ENCODE results near the gene SYT7. TPM values are rescaled to one million over a fixed set of nuclear protein-coding genes. Genes with fewer than 3 reads are reported as not detected.

SYT7 gene
- total RNA-seq, 2 experiments from 2014 or later: 0.15 TPM; not detected in 1

DNA sequence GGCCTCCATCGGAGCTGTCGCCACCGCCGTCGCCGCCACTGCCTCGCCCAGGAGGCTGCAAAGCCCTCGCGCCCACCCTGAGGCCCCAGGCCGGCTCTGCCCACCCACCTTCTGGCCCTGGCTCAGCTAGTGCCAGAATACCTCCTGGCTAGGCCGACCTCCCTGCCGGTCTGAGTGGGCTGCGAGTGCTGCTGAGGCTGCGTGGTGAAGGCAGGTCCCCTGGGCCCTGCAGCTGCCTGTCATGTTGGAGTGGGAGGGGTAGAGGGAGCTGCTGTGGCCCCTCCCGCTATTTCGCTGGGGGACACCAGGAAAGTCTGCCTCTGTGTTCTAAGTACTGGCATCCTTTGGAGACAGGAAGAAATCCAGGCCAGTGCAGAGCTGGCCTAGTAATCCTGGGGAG, 38.2 kb downstream of the SYT7 start:
- CTCF ChIA-PET: no interaction called here

DNA sequence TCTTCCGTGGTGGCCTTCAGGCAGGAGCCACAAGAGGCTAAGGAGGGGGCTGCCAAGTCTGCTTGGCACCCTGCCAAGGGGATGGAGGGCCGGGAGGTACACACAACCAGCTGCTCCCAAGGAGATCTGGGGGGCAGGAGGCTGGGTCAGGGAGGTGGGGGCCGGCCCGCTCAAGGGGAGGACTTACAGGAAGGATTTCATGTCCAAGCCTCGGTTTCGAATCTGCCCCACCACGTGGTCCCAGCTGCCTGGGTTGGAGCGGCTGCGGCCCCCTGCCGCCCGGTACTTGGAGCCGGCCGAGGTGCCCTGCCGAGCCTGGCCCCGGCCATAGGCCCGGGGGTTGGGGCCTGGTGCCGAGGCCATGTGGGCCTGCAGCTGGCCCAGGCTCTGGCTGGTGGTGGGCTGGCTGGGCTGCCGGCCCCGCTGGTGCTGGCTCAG, 38.8 kb downstream of the SYT7 start:
- CTCF ChIA-PET: interaction anchor here (0.9 to 1.2 kb wide), 2 partner anchors 25 to 95 kb away, joined by 3 read pairs; no protein-coding TSS in a partner anchor
- POLR2A ChIA-PET: no interaction called here

More for the DNA sequence above, 38.2 kb downstream of the SYT7 start:
- POLR2A ChIA-PET: no interaction called here

DNA sequence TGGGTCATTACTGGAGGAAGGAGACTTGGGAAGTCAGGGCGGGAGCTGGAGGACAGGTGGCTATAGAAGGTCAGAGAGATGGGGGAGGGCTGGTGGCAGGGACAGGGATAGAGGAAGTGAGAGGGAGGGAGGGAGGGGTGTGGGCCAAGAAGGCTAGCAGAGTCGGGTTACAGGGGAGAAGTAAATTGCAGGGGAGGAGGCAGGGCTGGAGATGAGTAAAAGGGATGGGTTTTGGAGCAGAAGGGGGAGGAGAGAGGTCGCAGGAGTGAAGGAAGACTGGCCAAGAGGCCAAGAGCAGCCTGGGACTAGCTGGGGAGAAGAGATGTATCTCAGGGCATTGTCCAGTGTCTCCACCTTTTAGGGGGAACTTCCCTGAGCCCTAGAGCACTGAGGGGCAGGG, 39.3 kb downstream of the SYT7 start:
- CTCF ChIA-PET: interaction anchor here (0.9 to 1.2 kb wide), 2 partner anchors 24 to 95 kb away, joined by 3 read pairs; no protein-coding TSS in a partner anchor
- POLR2A ChIA-PET: no interaction called here

DNA sequence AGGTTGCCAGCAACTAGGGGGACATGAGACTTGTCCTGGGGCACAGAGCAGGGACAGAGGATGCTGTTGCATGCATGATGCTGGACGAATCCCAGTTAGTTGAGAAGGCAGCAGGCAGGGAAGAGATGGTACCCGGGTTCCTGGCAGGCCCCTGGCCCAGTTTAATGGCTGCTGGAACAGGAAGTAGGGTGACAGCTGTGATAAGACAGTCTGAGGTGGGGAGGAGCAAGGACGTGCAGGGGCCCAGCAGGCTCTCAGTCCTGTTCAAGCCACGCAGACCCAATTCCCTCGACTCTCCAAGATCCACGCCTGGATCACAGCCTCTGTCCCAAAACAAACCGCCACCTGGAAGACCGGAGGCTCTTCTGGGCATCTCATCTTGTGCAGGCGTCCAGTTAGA, 40.3 kb downstream of the SYT7 start:
- CTCF ChIA-PET: interaction anchor here (0.6 kb wide), 1 partner anchor 164 kb away, joined by 3 read pairs; no protein-coding TSS in a partner anchor

DNA sequence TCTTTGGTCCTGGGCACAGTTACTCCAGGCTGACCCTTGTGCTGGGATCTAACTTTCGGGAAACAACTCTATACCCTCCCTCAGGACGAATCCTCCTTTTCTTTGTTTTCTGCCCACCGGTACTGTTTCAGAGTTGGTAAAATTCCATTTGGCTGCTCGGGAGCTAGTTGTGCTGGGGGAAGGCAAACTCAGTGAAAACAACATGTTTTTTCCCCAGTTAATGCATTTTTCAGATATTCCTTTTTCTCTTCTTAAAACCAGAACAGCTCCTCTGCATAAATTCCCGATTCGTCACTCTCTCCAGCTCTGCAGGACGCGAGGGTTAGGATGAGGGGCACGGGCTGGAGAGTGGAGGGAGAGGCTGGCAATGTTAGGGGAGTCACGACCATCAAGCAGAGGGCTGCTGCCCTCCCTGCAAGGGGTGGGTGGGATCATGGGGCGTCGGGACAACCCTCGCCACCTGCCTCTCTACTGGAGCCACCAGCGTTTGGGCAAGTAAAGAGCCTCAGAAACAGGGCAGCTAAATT, 41.0 kb downstream of the SYT7 start:
- ChIA-PET POLR2A (no interaction called here), CTCF (interaction anchor here (0.6 kb wide), 1 partner anchor 164 kb away, joined by 3 read pairs; no protein-coding TSS in a partner anchor)

More for the DNA sequence above, 40.3 kb downstream of the SYT7 start:
- POLR2A ChIA-PET: no interaction called here

DNA sequence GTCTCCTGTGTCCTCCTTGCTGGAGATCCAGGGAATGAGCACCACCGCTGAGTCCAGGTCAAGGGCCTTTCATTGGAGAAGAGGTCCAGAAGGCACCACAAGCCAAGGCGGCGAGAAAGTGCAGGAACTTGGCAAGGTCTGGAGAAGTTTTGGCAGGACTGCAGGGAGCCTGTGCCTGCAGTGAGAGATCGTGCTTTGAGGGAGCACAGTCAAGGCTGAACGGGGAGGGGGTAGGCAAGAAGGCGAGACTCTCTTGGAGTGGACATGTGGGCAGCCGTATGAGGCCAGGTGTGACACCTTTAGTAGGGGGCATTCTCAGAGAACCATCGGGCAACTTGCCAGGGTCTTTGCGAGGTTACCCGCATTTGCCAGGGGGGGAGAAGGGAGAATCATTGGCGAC, 41.9 kb downstream of the SYT7 start:
- ChIA-PET POLR2A (no interaction called here), CTCF (no interaction called here)

DNA sequence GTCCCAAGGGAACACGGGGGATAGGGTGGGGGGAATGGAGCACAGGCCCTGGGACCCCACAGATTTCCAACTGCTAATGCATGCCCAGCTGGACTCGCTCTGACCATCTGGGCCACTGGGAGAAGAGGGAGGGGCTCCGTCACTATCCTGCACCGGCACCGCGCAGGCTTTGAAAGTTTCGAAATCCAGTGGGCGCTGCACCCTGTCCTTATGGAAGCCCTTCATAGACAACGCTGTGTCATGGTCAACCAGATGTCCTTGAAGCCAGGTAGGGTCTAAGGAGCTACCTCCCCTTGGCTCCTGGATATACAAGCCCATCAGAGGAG, 42.3 kb downstream of the SYT7 start:
- ChIA-PET CTCF (no interaction called here), POLR2A (no interaction called here)

DNA sequence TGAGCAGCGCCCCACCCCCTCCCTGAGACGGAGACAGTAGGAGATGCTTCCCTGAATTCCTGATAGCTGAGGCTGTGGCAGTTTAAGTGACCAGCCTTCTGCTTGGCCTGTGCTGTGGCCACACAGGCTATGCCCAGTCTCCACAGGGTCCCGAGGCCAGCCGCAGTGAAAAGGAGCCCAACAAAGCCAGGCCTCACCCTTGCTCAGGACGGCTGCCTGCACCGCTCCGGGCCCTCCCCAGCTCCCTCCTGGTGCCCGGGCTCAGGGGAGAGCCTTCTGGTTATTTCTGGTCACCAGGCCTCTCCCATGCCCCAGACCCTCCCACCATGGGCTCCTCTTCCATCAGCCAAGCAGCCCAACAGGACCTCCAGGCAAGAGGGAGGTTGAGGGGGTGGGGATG, 43.5 kb downstream of the SYT7 start:
- ChIA-PET CTCF (no interaction called here), POLR2A (no interaction called here)

DNA sequence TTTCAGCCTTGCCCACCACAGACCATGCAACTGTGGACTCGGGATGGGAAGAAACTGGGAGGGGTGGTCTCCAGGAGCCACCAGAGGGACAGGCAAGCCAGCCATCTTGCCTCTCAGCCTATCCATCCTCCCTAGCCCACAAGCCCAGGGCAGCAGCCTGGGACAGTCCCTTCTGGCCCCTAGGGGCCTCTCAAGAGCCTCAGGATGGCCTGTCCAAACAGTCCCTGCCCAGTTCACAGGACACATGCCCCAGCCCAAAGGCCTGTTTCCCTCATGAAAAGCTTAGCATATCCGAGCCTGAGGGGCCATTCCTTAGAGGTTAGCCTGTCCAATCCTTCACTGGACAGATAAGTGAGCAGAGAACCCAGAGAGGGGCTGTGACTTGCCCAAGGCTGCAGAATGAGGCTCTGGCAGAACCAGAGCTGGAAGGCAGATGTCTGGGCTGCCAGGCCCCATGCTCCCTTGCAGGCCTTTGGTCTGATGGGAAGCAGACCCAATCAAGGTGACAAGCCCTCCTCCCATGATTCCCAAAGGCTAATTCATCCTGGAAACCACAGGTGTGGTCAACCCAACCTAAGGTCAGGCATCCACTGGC, 44.1 kb downstream of the SYT7 start:
- CTCF ChIA-PET: no interaction called here
- POLR2A ChIA-PET: no interaction called here

DNA sequence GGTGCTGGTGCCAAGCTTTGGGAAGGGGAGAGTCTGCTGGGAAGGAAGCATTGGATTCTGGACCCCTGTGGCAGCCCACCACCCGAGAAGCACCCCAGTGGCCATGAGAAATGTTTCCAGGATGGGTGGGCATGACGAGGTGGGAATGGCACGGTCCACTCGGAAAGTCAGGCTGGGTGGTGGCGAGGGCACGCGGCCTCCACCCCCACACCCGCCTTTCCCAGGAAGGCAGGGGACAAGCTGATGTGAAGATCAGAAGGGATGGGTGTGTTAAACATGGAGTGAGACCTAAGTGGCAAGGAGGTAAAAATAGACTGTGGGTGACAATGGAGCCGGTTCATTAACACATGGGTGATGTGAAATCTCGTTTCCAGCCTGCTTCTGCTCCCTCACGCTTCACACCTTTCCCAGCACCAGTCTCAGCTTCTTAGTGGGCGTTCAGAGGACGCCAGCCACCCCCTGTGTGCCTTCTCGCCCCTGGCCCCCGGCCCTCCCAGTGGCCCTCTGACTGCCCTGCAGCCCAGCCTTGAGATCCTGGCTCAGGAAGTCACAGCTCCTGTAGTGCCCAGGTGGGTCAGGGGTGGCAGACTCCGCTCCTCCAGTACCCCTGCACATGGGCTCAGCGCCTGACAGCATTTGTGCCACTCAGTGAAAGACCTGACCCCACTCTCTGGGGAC, 44.7 kb downstream of the SYT7 start:
- CTCF ChIA-PET: interaction anchor here (1.3 kb wide), 1 partner anchor 19 kb away, joined by 5 read pairs; no protein-coding TSS in a partner anchor
- POLR2A ChIA-PET: no interaction called here

DNA sequence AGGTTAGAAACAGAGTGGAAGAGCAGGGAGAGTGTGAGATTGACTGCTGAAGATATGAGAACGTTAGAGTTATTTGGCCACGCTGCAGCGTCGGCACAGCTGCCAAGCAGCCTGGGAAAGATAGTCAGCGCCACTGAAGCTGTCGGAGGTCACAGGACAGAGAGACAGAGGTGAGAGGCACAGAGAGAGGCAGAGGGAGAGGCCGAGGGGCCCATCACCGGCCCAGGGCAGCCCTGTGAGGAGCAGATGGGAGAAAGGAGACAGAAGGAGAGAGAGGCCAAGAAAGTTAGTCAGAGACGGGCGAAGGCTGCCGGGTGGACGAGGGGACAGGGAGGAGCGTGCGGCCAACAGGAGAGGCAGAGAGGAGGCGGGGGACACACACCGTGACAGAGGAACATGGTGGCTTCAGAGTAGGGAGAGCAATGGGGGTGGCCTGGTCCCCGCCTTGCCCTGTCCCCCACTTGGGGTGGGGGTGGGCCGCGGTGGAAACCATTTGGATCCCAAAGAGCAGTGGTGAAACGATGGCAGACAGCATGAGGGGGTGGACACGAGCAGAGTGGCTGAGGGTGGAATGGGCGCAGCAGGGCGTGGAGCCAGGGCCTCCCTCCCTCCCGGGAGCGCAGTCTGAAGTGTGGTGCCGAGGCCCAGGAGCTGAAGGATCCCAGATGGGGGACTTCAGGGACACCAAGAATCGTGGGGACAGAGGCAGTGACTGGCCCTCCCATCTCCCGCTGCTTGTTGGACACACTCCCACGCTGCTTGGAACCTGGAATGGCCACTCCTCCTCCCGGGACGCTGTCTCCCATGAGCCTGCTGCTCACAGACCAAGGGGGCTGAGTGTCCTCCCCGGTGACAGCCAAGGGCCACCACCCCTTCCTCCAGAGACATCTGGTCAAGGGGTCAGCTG, 45.7 kb downstream of the SYT7 start:
- CTCF ChIA-PET: interaction anchor here (1.3 kb wide), 1 partner anchor 18 kb away, joined by 5 read pairs; no protein-coding TSS in a partner anchor
- POLR2A ChIA-PET: no interaction called here

DNA sequence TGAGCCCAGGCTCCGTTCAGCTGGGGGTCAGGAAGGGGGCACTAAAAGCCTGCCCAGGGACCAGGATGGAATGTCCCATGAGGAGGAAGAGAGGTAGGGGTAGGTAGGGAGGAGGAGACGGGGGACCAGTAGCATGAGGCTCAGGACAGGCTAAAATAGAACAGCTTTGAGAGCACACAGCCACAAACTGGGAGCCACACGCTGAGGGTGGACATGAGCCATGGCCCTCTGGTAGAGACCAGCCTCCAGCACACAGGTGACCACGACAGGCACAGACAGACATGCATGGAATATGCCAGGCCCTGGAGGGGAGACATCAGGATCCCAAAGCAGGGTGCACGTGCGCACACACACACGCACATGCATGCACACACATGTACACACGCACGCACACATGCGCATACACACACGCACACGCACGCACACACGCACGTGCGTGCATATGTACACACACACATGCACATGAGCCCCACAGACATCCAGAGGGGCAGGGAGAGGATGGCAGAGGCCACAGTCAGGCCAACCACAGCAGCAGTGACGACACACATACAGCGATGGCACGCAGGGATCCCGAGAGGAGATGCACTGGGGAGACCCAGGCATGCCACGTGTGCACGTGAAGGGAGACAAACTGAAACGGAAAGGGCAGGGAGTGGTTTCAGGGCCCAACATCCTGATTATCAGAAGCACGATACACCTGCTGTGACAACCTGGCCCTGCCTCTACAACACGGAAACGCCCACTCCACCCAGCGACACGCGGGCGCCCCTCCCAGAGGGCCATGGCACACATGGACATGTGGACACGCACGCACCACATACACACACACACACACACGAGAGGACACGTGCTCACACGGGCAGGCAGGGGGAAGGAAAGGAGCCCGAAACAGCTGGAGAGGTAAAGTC, 46.6 kb downstream of the SYT7 start:
- POLR2A ChIA-PET: no interaction called here

DNA sequence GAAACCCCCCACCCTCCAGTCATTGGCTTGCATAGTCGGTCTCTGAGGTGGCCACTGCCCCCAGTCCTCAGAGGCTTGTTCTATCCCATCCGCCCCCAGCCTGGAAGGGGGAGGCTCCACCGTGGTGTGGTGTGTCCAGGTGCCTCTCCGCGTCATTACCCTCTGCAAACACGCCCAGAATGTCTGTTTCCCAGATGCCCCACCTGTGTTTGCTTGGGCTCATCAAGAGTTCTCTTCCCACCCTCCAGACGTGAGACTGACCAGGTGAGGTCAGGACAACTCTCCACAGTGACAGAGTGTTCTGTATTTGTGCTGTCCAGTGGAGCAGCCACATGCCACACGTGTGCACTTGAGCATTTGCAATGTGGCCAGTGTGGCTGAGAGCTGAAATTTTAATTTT, 47.5 kb downstream of the SYT7 start:
- CTCF ChIA-PET: no interaction called here
- POLR2A ChIA-PET: no interaction called here

More for the DNA sequence above, 46.6 kb downstream of the SYT7 start:
- CTCF ChIA-PET: no interaction called here

DNA sequence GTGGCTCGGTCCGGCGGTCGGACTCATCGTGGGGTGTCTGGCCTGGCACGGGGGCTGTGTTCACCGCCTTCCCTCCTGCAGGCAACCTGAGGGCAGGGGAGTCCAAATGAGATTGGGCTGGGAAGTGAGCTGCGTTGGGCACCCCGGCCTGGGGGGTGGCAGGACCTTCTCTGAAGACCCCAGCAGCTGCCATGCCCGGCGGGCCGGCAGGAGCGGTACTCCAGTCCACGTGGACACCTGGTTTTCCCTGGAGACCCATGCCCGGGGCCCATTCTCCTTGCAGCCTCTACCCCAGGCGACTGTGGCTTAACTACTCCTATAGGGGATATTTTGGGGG, 47.9 kb downstream of the SYT7 start:
- ChIA-PET CTCF (interaction anchor here (2.9 kb wide), 1 partner anchor 16 kb away, joined by 9 read pairs; no protein-coding TSS in a partner anchor), POLR2A (no interaction called here)

DNA sequence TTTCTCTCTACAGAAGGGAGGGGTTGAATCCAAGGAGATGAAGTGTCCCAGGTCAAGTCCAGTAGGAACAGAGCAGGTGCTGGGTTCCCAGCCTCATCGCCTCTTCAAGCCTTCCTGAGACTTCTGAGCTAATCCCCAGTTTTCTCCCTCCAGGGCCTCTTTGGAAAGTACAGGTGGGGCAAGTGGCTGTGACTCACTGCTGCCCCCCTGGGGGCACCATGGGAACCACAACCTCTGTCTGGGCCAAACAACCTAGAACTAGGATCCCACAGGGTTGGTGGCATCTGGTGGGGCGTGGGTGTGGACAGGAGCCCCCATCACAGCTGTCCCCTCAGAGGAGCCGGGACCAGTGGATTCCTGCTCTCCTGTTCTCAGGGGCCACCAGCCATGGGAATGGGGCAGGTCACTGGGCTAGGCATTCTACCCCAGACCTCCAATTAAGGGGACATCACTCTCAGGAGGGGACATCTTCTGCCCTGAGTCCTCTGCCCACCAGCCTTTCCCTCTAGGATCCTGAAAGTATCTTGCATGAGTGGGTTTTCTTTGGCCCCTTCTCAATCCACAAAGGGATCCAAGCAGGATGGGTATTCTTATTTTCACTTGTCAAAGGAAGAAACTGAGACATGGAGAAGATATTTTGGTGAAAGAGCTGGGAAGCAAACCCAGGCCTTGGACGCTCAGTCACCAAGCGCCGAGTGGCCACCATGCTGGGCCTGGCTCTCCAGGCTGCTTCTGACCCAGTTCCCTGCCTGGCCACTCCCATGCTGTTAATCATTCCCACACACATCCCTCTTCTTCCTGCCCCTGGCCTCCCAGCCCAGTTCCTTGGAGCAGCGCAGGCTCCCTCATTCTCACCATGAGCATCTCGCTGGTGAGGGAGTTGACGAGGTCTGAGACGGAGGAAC, 48.5 kb downstream of the SYT7 start:
- POLR2A ChIA-PET: no interaction called here
- CTCF ChIA-PET: interaction anchor here (0.7 to 2.9 kb wide), 5 partner anchors 12 to 106 kb away, joined by 3 to 9 read pairs (median 5); no protein-coding TSS in a partner anchor

DNA sequence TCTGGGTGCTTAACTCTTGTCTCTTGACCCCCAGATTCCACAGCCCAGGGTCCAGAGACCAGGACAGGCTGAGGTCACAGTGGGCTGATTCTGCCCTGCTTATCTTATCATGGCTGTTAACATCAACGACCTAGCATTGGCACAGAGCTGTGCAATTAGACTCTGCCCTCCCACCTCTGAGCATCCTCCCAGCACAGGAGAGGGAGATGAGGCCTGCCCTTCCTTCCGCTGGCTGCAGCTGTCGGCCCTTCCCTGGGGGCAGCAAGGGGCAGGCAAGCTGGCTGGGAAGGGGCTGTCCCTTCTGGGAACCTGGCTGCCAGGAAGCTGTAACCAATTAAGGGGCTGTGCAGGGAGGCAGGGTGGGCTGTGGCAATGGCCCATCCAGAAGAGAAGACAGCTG, 49.8 kb downstream of the SYT7 start:
- CTCF ChIA-PET: interaction anchor here (0.7 to 2.9 kb wide), 5 partner anchors 11 to 134 kb away, joined by 3 to 9 read pairs (median 5); no protein-coding TSS in a partner anchor
- POLR2A ChIA-PET: interaction anchor here (0.7 kb wide), 1 partner anchor 195 kb away, joined by 4 read pairs; no protein-coding TSS in a partner anchor

DNA sequence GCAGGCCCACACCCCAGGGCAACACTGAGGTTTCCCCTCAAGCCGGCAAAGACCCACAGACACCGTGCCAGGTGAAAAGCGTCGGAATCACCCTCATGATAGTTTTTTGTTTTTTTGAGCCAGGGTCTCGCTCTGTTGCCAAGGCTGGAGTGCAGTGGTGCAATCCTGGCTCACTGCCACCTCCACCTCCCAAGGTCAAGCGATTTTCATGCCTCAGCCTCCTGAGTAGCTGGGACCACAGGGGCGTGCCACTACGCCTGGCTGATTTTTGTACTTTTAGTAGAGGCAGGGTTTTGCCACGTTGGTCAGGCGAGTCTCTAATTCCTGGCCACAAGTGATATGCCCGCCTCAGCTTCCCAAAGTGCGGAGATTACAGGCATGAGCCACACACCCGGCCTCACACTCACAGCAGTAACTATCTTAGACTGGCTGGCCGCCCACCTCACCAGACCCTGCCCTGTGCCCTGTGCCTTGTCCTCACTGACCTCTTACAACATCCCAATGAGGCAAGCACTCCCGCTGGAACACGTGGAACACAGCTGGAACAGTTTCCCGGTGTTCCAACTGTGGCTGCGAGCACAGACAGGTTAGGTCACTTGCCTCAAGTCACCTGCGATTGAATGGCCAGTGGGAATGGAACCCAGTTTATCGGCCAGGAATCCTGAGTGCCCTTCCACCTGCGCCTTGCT, 51.2 kb downstream of the SYT7 start:
- CTCF ChIA-PET: interaction anchor here (1.0 to 1.6 kb wide), 2 partner anchors 9 to 108 kb away, joined by 3 to 5 read pairs; no protein-coding TSS in a partner anchor
- POLR2A ChIA-PET: no interaction called here

Data from activated CD8-positive, alpha-beta memory T cell treated with anti-CD3 and anti-CD28 coated beads for 36 hours (primary cell).